Stimulated activated CD4-positive, alpha-beta T cell treated with anti-CD3 and anti-CD28 coated beads, Interleukin-2, amount 100 ng/mL, for 48 hours (primary cell): ENCODE measurements around the gene FGF16.
A peak's percentile ranks its signal among the peaks of the same experiment; 100 is the strongest.
"Not testable (repeated sequence)": the region's sequence is repeated elsewhere in the genome, so short reads cannot be mapped to it uniquely, and the experiment has no call there.

ENCODE experiments used
- DNase-seq, 2 donors: peaks; one replicate each; pipeline ENCODE4 v3.0.0-alpha.2; 2020

Gene FGF16

GRCh38 chrX:77446908-77447652 lies at the start of gene FGF16:
Gene FGF16, plus strand, starts transcription at chrX:77447389. Its CDS starts 286 bp downstream, at chrX:77447675.
- DNase-seq, result no peak

- DNase-seq, result no peak
Measured at GRCh38 chrX:77398330-77398954, 48.7 kb upstream of the FGF16 start.

- no peak for DNase-seq
Measured at GRCh38 chrX:77404419-77404818, 42.8 kb upstream of the FGF16 start.

- not testable (repeated sequence) for DNase-seq
Measured at GRCh38 chrX:77407821-77408220, 39.4 kb upstream of the FGF16 start.

- DNase-seq, result no peak
Measured at GRCh38 chrX:77412631-77413030, 34.6 kb upstream of the FGF16 start.

GRCh38 chrX:77415161-77415560 lies 32.0 kb upstream of the FGF16 start:
- DNase-seq, result no peak

GRCh38 chrX:77415882-77416281 lies 31.3 kb upstream of the FGF16 start:
- DNase-seq, result no peak

GRCh38 chrX:77422891-77423648 lies 24.1 kb upstream of the FGF16 start:
- DNase-seq, result no peak

- DNase-seq, result no peak
Measured at GRCh38 chrX:77426811-77427210, 20.4 kb upstream of the FGF16 start.

GRCh38 chrX:77427611-77428010 lies 19.6 kb upstream of the FGF16 start:
- no peak for DNase-seq

GRCh38 chrX:77428551-77428950 lies 18.6 kb upstream of the FGF16 start:
- no peak for DNase-seq

- no peak for DNase-seq
Measured at GRCh38 chrX:77431227-77431626, 16.0 kb upstream of the FGF16 start.

- no peak for DNase-seq
Measured at GRCh38 chrX:77433001-77433400, 14.2 kb upstream of the FGF16 start.

GRCh38 chrX:77434962-77435361 lies 12.2 kb upstream of the FGF16 start:
- no peak for DNase-seq

GRCh38 chrX:77436271-77436670 lies 10.9 kb upstream of the FGF16 start:
- no peak for DNase-seq

- DNase-seq, result no peak
Measured at GRCh38 chrX:77436682-77437081, 10.5 kb upstream of the FGF16 start.

GRCh38 chrX:77440330-77440729 lies 6.9 kb upstream of the FGF16 start:
- no peak for DNase-seq

- DNase-seq, result no peak
Measured at GRCh38 chrX:77441033-77441432, 6.2 kb upstream of the FGF16 start.

- no peak for DNase-seq
Measured at GRCh38 chrX:77441479-77441878, 5.7 kb upstream of the FGF16 start.

GRCh38 chrX:77442728-77443127 lies 4.5 kb upstream of the FGF16 start:
- no peak for DNase-seq

- DNase-seq, result no peak
Measured at GRCh38 chrX:77444075-77444474, 3.1 kb upstream of the FGF16 start.

- DNase-seq, result no peak
Measured at GRCh38 chrX:77444545-77444944, 2.6 kb upstream of the FGF16 start.

GRCh38 chrX:77446029-77446585 lies 1.1 kb upstream of the FGF16 start:
- DNase-seq, result peak; percentile 13 to 28
